Measurements from ENCODE around the gene TELO2.

The TELO2 gene

DNA sequence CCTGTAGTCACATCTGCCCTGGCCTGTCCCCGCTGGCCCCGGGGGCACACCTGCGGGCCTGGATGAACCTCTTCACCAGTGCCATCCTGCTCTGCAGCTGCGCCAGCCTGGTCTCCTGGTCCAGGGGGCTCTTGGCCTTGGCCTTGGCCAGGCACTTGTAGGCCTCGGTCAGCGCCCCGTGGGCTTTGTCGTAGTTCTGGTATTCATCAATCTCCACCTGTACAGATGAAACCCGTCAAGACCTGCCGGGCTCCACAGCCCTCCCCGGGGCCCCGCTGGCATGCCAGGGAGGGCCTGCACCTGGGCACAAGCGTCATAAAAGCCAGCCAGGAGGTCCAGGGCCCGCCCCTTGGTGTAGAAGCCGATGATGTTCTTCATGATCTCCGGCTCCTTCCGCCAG, 26.7 kb downstream of the TELO2 start:
- DNase-seq (ENCODE audit: low read depth), result no peak

GRCh38 chr16:1520461-1520860, 27.3 kb downstream of the TELO2 start:
- no peak for DNase-seq (ENCODE audit: low read depth)

DNA sequence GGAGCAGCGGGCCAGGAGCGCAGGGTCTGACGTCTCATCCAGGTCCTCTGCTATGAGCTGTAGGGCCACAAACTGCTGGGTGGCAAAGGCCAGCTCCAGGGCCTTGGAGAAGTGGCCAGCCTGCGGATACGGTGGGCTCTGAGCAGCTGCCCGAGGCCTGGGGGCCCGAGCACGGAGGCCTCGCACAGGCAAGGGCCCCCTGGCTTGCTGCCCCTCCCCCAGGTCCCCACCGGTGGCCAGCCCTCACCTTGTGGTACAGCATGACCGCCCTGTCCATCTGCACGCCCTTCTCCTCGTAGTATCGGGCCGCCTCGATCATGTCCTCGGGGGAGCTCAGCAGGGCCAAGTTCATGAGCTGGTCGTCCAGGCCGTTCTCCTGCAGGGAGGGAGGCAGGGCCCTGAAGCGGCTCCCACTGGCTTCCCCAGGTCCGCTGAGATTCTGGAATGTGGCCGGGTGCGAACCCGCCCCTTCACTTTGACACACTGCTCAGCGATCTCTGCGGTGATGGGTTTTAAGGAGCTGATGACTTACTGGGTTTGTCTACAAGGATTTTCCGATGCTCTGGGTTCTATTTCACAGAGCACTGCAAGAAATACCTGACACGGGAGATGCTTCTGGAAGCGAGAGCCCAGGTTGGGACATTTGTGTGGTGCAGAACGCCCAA, 30.6 kb downstream of the TELO2 start:
- DNase-seq (ENCODE audit: low read depth), result no peak

DNA sequence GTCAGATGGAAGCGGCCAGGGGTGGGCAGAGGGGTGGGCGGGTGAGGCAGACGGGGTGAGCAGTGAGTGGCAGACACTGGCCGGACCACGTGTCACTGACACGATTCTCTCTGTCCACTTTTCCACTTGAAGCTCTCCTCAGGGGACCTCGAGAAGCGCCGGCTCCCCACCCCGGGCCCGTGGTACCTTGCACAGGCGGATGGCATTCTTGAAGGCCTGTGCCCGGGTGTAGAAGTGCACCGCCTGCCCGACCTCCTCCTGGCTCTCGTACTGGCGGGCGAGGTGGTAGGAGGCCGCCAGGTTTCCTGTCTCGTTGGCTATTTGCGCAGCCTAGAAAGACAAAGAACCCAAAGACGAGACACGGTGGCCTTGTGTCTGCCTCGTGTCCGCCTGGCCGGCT, 31.2 kb downstream of the TELO2 start:
- DNase-seq (ENCODE audit: low read depth), result no peak

DNA sequence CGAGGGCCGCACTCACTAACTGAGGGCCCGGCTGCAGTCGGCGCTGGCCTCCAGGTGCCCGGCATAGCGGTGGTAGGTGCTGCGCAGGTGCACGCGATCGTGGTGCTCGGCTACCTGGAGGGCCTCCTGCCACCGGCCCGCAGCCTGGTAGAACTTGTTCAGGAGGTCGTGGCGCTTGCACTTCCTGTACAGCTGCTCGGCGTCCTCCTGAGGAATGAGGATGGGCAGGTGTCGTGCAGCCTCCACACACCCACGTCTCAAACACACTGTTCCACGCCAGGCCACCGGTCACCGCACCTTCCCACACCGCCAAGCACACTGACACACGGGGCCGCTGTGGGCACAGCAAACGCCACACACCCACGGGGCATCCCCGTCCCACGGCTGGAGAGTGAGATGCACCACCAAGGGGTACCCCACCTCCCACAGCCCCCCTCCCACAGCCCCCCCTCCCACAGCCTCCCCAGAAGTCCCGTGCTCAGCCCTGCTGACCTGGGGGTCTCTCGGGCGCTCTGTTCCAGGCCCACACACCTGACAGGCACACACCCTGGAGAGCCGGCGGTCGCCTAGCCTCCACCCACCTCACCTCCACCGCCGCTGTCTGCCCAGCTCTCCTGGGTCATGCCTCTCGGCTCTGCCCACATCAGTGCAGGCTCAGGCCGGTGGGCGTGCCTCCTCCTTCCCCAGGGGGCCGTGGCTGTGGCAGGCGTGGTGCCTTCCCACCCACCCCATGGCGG, 32.9 kb downstream of the TELO2 start:
- no peak for DNase-seq (ENCODE audit: low read depth)

DNA sequence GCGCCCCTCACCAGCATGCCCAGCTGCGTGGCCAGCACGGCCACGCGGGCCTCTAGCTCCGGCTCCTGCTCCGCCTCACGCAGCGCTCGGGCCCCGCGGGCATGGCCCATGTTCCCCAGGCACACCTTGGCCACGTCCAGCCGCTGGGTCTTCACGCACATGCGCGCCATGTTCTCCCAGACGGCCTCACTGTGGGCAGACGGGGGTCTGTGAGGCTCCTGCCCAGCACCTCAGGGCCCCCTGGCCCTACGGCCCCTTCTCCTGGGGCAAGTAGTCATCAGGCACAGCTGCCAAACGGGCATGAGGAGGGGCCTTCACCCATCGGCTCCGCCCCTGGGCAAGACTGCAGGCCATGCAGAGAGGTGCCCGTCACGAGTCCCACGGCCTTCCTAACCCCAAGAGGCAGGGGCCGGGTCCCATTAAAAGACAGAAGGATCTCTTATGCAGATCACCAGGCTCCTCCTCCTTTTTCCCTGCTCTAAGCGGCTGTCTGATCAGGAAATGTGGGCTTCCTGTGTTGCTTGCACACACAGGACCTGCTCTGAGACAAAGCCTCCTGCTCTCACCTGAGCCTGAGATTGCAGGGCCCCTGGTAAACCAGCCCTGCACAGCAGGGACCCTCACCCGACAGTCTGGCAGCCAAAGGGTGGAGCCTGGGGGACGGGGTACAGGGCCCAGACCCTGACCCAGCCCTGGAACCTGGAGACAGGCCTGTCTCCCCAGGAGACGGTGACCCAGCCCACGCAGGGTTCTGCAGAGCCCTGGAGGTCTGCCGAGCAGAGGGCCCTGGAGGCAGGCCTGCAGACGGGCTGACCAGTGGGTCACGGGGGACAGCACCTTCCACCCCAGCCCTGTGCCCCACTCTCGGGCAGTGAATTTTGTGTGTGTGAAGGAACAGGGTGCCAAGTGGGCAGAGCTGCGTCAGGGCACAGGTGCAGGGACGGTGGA, 33.7 kb downstream of the TELO2 start:
- DNase-seq (ENCODE audit: low read depth), result no peak

GRCh38 chr16:1527836-1528811, 35.0 kb downstream of the TELO2 start:
- DNase-seq (ENCODE audit: low read depth), result no peak

GRCh38 chr16:1528921-1529537, 35.9 kb downstream of the TELO2 start:
- no peak for DNase-seq (ENCODE audit: low read depth)

DNA sequence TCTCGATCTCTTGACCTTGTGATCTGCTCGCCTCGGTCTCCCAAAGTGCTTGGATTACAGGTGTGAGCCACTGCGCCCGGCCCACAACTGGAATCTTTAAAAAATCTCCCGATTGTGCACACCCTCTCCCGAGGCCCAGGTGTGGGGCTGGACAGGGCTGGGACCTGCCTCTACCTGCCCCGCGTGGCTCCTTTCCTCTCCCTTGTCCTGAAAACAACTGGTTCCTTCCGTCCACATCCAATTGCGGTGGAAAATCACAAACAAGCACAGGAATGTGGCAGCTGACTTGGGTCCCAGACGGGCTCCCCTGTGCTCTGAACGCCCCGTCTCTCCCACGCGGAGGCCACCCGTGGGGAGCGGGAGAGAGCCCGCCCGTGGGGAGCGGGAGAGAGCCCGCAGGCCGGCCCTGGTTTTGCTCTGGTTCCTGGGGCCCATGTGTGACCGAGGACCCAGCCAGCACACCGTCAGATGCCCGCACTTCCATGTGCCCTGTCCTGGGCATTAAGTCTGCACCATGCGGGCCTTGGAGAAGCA, 37.3 kb downstream of the TELO2 start:
- no peak for DNase-seq (ENCODE audit: low read depth)

GRCh38 chr16:1530883-1531637, 37.9 kb downstream of the TELO2 start:
- peak; percentile 72 for DNase-seq (ENCODE audit: low read depth)

DNA sequence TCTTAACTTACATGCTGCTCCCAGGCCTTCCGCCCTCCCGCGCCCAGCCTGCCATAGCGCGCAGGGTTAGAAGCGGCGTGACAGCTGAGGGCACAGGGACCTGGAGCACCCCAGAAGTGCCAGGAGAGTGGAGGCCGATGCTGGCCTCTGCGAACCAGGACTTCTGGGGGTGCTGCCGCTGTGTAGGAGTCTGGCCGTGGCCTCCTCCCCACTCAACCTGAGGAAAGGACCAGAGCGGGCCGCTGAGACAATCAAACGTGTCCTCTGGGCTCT, 38.4 kb downstream of the TELO2 start:
- DNase-seq (ENCODE audit: low read depth), result no peak

GRCh38 chr16:1532081-1532760, 39.1 kb downstream of the TELO2 start:
- no peak for DNase-seq (ENCODE audit: low read depth)

GRCh38 chr16:1532771-1533170, 39.6 kb downstream of the TELO2 start:
- DNase-seq (ENCODE audit: low read depth), result no peak

DNA sequence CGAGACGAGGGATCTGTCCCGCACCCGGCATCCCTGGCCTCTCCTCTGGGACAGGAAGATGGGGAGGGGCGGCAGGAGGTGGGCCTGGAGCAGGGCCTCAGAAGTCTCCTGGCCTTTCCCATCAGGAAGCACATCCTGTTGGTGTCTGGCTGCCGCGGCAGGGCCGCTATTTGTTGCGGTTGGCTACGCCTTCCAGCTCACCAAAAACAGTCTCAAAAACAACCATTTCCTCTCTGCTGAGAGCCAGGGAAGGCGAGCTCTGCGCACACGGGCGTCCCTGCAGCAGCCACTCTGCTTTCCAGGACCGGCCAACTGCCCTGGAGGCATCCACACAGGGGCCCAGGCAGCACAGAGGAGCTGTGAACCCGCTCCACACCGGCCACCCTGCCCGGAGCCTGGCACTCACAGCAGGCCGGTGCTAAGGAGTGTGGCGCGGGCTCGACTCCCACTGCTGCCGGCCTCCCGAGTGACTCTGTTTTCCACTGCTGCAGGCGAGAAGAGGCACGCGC, 40.3 kb downstream of the TELO2 start, which contains the start of gene TMEM204:
TMEM204 (plus strand) TSS at position 224 of the 509 bp plus-strand sequence. CDS start 610 bp downstream, outside the sequence.
- DNase-seq (ENCODE audit: low read depth), result peak; percentile 27

DNA sequence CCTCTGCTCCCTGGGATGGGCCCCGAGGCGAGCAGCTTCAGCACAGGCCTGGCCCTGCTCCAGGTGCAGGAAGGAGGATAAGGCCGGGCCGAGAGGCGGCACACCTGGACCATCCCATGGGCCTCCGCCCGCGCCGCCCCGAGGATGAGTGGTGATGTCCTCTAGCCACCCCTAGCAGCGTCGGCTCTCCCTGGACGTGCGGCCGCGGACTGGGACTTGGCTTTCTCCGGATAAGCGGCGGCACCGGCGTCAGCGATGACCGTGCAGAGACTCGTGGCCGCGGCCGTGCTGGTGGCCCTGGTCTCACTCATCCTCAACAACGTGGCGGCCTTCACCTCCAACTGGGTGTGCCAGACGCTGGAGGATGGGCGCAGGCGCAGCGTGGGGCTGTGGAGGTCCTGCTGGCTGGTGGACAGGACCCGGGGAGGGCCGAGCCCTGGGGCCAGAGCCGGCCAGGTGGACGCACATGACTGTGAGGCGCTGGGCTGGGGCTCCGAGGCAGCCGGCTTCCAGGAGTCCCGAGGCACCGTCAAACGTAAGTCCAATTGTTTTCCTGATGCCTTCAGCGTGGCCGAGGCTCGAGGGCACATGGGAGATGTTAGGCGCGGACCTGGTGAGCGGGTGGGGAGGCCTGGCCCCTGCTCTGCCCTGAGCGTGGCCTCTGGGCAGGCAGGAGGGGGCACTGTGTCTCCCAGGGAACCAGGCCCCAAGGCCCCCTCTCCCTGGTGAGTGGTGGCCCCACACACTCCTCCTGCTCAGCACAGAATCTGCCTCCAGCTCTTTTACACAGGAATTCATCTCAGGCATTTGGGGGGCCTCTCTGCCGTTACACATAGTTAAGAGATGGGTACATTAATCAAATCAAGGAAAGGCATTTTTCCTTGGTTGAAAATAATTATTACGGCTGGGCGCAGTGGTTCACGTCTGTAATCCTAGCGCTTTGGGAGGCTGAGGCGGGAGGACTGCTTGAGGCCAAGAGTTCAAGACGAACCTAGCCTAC, 41.2 kb downstream of the TELO2 start:
- DNase-seq (ENCODE audit: low read depth), result no peak

DNA sequence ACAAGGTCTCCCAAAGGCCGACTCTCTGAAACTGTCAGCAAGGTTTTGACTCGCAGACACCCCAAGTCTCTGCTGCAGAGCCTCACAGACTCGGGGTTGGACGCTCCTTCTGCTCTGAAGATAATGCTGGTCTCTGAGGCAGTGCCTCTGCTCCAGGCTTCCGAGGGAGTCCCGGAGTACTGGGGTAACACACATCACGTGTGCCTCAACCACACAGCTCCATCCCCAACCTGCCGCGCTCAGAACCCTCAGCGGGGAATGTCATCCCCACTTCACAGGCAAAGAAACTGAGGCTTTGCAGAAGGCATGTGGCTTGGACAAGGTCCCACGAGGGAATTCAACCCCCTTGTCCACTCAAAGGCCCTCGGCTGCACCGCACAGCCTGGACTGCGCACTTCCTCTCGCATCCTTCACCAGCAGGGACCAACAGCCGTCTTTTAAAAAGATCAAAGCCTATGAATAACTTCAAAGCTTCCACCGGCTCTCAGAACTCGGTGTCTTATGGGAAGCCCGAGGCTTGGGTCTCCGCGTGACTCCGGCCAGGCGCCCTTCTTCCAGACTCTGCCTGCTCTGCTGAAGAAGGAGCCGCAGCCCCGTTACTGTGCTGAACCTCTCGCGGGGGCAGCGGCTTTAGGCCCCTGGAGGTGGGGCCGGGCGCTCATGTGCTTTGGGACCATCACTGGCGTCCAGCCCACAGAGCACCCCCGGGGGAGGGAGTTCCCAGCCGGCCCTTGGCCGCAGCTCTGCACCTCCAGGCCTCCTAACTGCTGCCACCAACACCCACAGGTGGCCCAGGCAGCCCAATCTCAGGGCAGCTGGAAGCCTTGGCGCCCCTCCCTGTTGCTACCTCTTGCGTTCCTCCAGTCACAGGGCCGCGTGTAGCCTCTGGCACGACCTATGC, 42.5 kb downstream of the TELO2 start:
- no peak for DNase-seq (ENCODE audit: low read depth)

- DNase-seq (ENCODE audit: low read depth), result no peak
These were observed 43.4 kb downstream of the TELO2 start for GRCh38 chr16:1536601-1537000.

All from fibroblast of the conjunctiva (primary cell).